Karpas-422 (cell line): ENCODE results near the gene FPGT. TPM values are rescaled to one million over a fixed set of nuclear protein-coding genes. Genes with fewer than 3 reads are reported as not detected.
"Not testable (repeated sequence)": the region's sequence is repeated elsewhere in the genome, so short reads cannot be mapped to it uniquely, and the experiment has no call there.

Experiments
- DNase-seq: peaks from one replicate; pipeline ENCODE4 v3.0.0-alpha.2; 2015
- H2AFZ ChIP-seq: fragments of 200-600 bp; sonication (generic); 2 replicates; pipeline ENCODE4 v1.6.1; 2014; ENCODE audit warnings: antibody characterized with exemption, low read length, mixed read lengths
- H3K27ac ChIP-seq: fragments of 200-600 bp; sonication (generic); 2 replicates; pipeline ENCODE4 v1.5.1; 2014; ENCODE audit warnings: mild to moderate bottlenecking, low read length, moderate library complexity
- H3K27me3 ChIP-seq: fragments of 200-600 bp; sonication (generic); 2 replicates; pipeline ENCODE4 v1.6.1; 2014; ENCODE audit warnings: low read length, mixed read lengths
- H3K36me3 ChIP-seq: fragments of 200-600 bp; sonication (generic); 2 replicates; pipeline ENCODE4 v1.6.1; 2014; ENCODE audit warnings: low read length, mixed read lengths; ENCODE audit not compliant: insufficient read depth
- H3K4me1 ChIP-seq: fragments of 200-600 bp; sonication (generic); 2 replicates; pipeline ENCODE4 v1.6.1; 2014; ENCODE audit warnings: mild to moderate bottlenecking, low read length, mixed read lengths
- H3K4me2 ChIP-seq: fragments of 200-600 bp; sonication (generic); 2 replicates; pipeline ENCODE4 v1.6.1; 2014; ENCODE audit warnings: low read length, low read depth, mild to moderate bottlenecking; ENCODE audit not compliant: poor library complexity, severe bottlenecking
- H3K4me3 ChIP-seq: fragments of 200-600 bp; sonication (generic); 2 replicates; pipeline ENCODE4 v1.5.1; 2014; ENCODE audit warnings: mild to moderate bottlenecking, antibody characterized with exemption, low read length, mixed read lengths
- H3K79me2 ChIP-seq: fragments of 200-600 bp; sonication (generic); 2 replicates; pipeline ENCODE4 v1.6.1; 2014; ENCODE audit warnings: mild to moderate bottlenecking, low read length, mixed read lengths
- H3K9ac ChIP-seq: fragments of 200-600 bp; sonication (generic); 2 replicates; pipeline ENCODE4 v1.6.0; 2014; ENCODE audit warnings: low read length
- H3K9me2 ChIP-seq: fragments of 200-600 bp; sonication (generic), shearing (Covaris generic); replicated peaks from 2 replicates; pipeline ENCODE4 v1.6.0; 2014; ENCODE audit warnings: mild to moderate bottlenecking, low read length, moderate library complexity; ENCODE audit not compliant: insufficient read depth
- H3K9me3 ChIP-seq: fragments of 300-700, 200-600 bp; sonication (generic); 2 replicates; pipeline ENCODE4 v1.6.1; 2014; ENCODE audit warnings: low read length, mixed read lengths
- H4K20me1 ChIP-seq: fragments of 200-600 bp; sonication (generic); 2 replicates; pipeline ENCODE4 v1.6.1; 2014; ENCODE audit warnings: mild to moderate bottlenecking, antibody characterized with exemption, low read length, low read depth; ENCODE audit not compliant: insufficient read depth
- total RNA-seq: library from RNA; depleted of rRNA; stranded (reverse); fragments of >200 nt; shearing (Covaris generic); gene quantifications from 2 replicates; pipeline ENCODE4 v1.2.3, GENCODE V29; 2014; ENCODE audit warnings: low replicate concordance; rRNA removed

Gene FPGT
- 7.4 and 14.2 TPM in 2 replicates for total RNA-seq

DNA sequence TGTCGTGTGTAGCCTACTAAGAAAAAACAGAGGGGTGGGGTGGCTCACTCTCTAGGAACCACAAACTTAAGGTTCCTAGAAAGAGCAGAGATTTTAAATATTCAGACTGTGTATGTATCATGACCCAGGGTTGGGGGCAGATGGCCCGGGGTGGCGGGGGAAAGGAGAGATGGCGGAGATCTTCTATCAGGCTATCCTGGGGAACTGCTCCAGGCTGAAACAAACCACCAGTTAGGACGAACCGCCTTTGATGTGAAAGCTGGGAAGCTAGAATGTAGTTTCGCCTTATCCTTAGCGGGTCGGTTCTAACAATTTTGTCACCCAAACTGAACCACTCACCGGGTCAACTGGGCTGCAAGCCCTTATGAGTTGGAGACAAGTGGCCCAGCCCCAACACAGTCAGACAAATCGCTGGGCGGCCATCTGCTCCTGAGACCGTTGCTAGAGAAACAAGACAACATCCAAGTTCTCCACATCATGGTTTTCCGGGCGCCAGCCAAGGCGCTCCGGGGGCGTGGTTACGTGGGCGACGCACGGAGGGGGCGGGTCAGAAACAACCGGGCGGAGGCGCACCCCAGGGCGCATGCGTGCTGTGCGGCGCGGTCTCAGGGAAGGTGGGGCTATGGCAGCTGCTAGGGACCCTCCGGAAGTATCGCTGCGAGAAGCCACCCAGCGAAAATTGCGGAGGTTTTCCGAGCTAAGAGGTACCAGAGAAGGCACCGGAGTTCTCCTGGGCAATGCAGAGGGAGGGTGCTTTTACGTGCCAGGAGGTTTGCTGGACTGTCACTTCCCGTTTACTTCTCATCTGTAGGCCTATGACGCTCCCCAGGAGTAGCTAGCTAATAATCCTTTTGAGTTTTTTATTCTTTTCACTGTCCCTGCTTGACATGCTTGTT, at the start of gene FPGT, which contains the start of gene LRRIQ3:
Gene FPGT, plus strand, starts transcription at position 586 of the 896 bp plus-strand sequence. Its CDS starts 37 bp downstream, at position 623.
Gene LRRIQ3, minus strand, starts transcription at position 520 of the 896 bp plus-strand sequence. CDS start 14,492 bp downstream, outside the sequence.
- Histone ChIP-seq H3K4me1 (peaks cover 18% of the 10 kb centered on the region), H3K27me3 (no peaks in the 10 kb centered on the region), H3K27ac (peak within 1 kb of the TSS; percentile 87), H3K36me3 (no peaks in the 10 kb centered on the region), H4K20me1 (no peaks in the 10 kb centered on the region), H3K4me3 (peak within 1 kb of the TSS; percentile 73), H3K4me2 (peak within 1 kb of the TSS; percentile 90), H3K9me3 (no peaks in the 10 kb centered on the region), H3K9ac (peak within 1 kb of the TSS; percentile 75), H3K79me2 (no peaks in the 10 kb centered on the region), H2AFZ (peak within 1 kb of the TSS; percentile 89), H3K9me2 (no peaks in the 10 kb centered on the region)
- DNase-seq: peak; percentile 99

DNA sequence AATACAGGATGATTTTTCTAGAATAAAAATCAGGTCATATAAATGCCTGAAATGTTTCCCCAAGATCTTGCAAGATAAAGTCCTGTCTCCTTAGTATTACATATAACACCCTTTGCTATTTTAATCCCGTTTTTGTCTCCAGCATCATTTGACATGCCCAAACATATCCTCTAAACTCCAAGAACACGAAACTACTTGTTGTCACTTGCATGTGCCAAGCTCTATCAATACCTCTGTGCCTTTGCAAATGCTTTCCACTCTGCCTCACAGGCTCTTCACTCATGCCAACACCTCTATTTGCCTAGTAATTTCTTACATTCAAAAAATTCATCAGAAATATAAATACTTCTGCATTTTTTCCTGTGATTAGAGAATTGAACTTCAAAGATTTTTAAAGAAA, 38.0 kb upstream of the FPGT start:
- no peak for DNase-seq
- H3K9me3 ChIP-seq: no peaks in the 10 kb centered on the region
- no peaks in the 10 kb centered on the region for H3K36me3 ChIP-seq
- no peaks in the 10 kb centered on the region for H3K79me2 ChIP-seq
- H2AFZ ChIP-seq: no peak overlapping the region
- H3K9me2 ChIP-seq: no peaks in the 10 kb centered on the region
- H3K4me3 ChIP-seq: no peak overlapping the region
- no peaks in the 10 kb centered on the region for H4K20me1 ChIP-seq
- no peaks in the 10 kb centered on the region for H3K4me1 ChIP-seq
- H3K27ac ChIP-seq: no peak overlapping the region
- H3K9ac ChIP-seq: no peak overlapping the region
- H3K4me2 ChIP-seq: no peak overlapping the region
- H3K27me3 ChIP-seq: no peaks in the 10 kb centered on the region

DNA sequence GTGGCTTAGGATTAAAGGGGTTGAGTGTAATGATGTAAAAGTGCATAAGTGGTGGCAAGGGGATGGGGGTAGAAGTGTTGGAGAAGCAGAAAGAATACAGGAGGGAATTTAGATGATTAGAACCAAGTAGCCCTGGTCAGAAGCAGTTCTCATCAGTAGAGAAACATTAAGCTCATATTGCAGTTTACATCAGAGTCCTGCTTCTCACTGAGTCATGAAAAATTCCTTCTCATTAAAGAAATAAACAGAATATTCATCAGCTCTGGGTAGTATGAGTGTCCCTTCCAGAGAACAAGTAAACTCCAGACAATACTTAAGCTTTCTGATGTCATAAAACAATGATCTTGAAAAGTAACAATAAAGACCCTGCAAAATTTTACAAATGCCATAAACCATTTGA, 36.5 kb upstream of the FPGT start:
- Histone ChIP-seq H3K9me3 (no peaks in the 10 kb centered on the region), H2AFZ (no peak overlapping the region), H3K79me2 (no peaks in the 10 kb centered on the region), H3K27ac (no peak overlapping the region), H3K9ac (no peak overlapping the region), H3K9me2 (no peaks in the 10 kb centered on the region), H3K36me3 (no peaks in the 10 kb centered on the region), H3K27me3 (no peaks in the 10 kb centered on the region), H3K4me1 (no peaks in the 10 kb centered on the region), H3K4me2 (no peak overlapping the region), H3K4me3 (no peak overlapping the region), H4K20me1 (no peaks in the 10 kb centered on the region)
- DNase-seq: no peak

DNA sequence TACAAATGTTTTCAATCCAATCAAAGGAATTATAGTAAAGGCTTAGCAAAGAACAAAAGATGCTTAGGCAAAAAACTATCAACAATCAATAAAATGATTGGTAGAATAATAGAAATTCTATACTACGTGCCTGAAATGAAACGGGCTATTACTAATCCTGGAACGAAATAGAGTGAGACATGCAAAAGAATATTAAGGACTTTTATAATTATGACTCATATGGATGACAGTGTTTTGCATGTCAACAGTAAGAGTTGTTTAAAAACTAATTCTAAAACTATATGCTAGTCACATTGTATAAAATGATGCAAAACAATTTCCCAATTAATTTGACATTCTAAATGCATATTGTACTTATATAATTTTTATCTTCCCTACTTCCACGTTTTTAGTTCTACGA, 35.7 kb upstream of the FPGT start:
- no peaks in the 10 kb centered on the region for H3K36me3 ChIP-seq
- no peaks in the 10 kb centered on the region for H3K4me1 ChIP-seq
- no peak for DNase-seq
- H3K79me2 ChIP-seq: no peaks in the 10 kb centered on the region
- no peaks in the 10 kb centered on the region for H3K9me3 ChIP-seq
- H3K9me2 ChIP-seq: no peaks in the 10 kb centered on the region
- no peak overlapping the region for H3K4me2 ChIP-seq
- H2AFZ ChIP-seq: no peak overlapping the region
- H3K27me3 ChIP-seq: no peaks in the 10 kb centered on the region
- H4K20me1 ChIP-seq: no peaks in the 10 kb centered on the region
- H3K4me3 ChIP-seq: no peak overlapping the region
- H3K9ac ChIP-seq: no peak overlapping the region
- H3K27ac ChIP-seq: no peak overlapping the region

DNA sequence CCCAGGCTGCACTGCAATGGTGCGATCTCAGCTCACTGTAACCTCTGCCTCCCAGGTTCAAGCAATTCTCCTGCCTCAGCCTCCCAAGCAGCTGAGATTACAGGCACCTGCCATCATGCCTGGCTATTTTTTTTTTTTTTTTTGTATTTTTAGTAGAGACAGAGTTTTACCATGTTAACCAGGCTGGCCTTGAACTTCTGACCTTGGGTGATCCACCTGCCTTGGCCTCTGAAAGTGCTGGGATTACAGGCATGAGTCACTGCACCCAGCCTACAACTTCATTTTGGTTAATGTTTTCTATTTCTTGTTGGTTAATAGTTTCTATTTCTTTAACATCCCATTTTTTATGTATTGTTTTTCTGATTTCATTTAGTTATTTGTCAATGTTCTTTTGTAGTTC, 23.6 kb upstream of the FPGT start:
- H3K27ac ChIP-seq, H3K79me2 ChIP-seq, H2AFZ ChIP-seq, H4K20me1 ChIP-seq, H3K9ac ChIP-seq, H3K4me1 ChIP-seq, H3K9me2 ChIP-seq, H3K4me3 ChIP-seq, H3K36me3 ChIP-seq, H3K9me3 ChIP-seq, H3K4me2 ChIP-seq, H3K27me3 ChIP-seq, DNase-seq: not testable (repeated sequence)

DNA sequence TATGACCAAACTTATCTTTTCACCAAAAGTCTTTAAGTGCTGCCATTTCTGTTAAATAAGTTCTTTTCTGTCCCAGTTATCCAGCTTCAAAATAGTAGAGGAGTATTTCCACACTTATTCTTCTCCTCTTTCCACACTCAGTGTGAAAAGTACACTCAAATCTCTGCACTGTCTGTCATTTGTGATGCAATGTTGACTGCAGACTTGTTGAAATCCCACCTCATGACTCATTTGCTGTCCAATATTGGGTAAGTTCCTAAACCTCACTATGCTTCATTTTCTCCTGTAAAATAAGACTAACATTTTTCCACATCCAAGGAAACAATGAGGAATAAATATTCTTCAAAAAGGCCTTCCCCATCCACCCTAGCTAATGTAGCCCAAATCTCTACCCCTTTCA, 17.6 kb upstream of the FPGT start:
- Histone ChIP-seq H3K4me3 (no peak overlapping the region), H3K9me2 (peaks cover 7% of the 10 kb centered on the region; the same call in 1 of the 2 replicates)

DNA sequence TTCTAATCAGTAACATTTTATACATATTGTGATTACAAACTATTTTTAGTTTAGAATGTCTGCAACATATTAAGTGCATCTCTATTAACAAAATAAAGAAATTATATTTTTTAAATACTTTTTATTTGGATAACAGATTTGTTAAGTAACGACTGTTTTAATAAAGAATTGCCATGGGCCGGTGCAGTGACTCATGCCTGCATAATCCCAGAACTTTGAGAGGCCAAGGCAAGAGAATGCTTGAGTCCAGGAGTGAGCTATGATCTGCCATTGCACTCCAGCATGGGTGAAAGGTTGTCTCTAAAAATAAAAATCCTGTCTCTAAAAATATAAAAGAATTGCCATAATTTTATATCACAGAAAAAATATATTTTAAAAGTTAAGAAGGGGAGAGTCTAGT, 4.1 kb upstream of the FPGT start:
- H3K4me3 ChIP-seq: no peak overlapping the region
- no peak overlapping the region for H3K9ac ChIP-seq
- H3K27ac ChIP-seq: no peak overlapping the region
- H3K4me2 ChIP-seq: no peak overlapping the region
- peaks cover 10% of the 10 kb centered on the region for H3K4me1 ChIP-seq
- no peak for DNase-seq
- no peaks in the 10 kb centered on the region for H3K79me2 ChIP-seq
- no peaks in the 10 kb centered on the region for H4K20me1 ChIP-seq
- no peaks in the 10 kb centered on the region for H3K9me3 ChIP-seq
- no peaks in the 10 kb centered on the region for H3K27me3 ChIP-seq
- H3K36me3 ChIP-seq: no peaks in the 10 kb centered on the region
- H2AFZ ChIP-seq: no peak overlapping the region
- no peaks in the 10 kb centered on the region for H3K9me2 ChIP-seq

More for the DNA sequence above, 17.6 kb upstream of the FPGT start:
- Histone ChIP-seq H3K4me2 (no peak overlapping the region), H3K27ac (no peak overlapping the region), H2AFZ (no peak overlapping the region), H3K79me2 (no peaks in the 10 kb centered on the region), H3K9ac (no peak overlapping the region), H3K36me3 (no peaks in the 10 kb centered on the region), H3K9me3 (no peaks in the 10 kb centered on the region), H3K4me1 (no peaks in the 10 kb centered on the region), H4K20me1 (no peaks in the 10 kb centered on the region), H3K27me3 (no peaks in the 10 kb centered on the region)
- no peak for DNase-seq

DNA sequence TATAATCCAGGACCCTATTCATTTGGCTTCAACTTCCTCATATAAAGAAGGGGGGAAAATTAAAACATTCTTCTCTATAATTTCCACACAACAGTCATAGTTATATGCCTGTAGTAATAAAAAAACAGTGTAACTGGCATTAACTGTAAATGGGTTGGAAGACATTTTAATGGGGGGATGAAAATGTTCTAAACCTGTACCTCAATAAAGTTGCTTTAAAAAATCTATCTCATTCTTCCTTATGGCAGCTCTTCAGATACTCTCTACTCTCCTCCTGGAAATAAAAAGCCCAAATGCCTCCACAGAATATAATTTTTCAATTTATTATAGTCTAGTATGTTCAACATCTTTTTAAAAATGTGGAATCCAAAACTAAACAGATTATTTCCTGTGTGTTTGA, 2.7 kb upstream of the FPGT start:
- no peak overlapping the region for H3K27ac ChIP-seq
- no peaks in the 10 kb centered on the region for H4K20me1 ChIP-seq
- H3K27me3 ChIP-seq: no peaks in the 10 kb centered on the region
- no peak overlapping the region for H3K4me3 ChIP-seq
- peaks cover 18% of the 10 kb centered on the region for H3K4me1 ChIP-seq
- no peaks in the 10 kb centered on the region for H3K36me3 ChIP-seq
- H2AFZ ChIP-seq: no peak overlapping the region
- no peaks in the 10 kb centered on the region for H3K9me3 ChIP-seq
- no peaks in the 10 kb centered on the region for H3K9me2 ChIP-seq
- no peak overlapping the region for H3K4me2 ChIP-seq
- no peak for DNase-seq
- no peak overlapping the region for H3K9ac ChIP-seq
- no peaks in the 10 kb centered on the region for H3K79me2 ChIP-seq
